ENCODE results near the gene VPS54.

GRCh38 chr2:63862806-63863205 is 156.4 kb downstream of the VPS54 start:
- no peak for TF ChIP-seq NFRKB (IDR thresholded peaks at IDR 0.05)
- TF ChIP-seq SUZ12 (IDR thresholded peaks at IDR 0.05): no peak
- TF ChIP-seq SP1 (IDR thresholded peaks at IDR 0.05): no peak
- no peak for TF ChIP-seq BHLHE40 (IDR thresholded peaks at IDR 0.05; ENCODE audit: borderline replicate concordance)
- TF ChIP-seq ZNF384 (IDR thresholded peaks at IDR 0.05): no peak
- no peak for TF ChIP-seq PKNOX1 (IDR thresholded peaks at IDR 0.05)
- TF ChIP-seq FOXA1 (IDR thresholded peaks at IDR 0.05): no peak
